ENCODE results near the gene RBMXL3.

- TF ChIP-seq CTCF (conservative IDR thresholded peaks at IDR 0.05), result no peak
- TF ChIP-seq ZFX (IDR thresholded peaks at IDR 0.05), result no peak
These were observed at the start of gene RBMXL3 for GRCh38 chrX:115189110-115189509.
